HG02852 (cell line): ENCODE results near the gene PLCB2.

Experiments used
- ATAC-seq: cut with Tn5 transposase; IDR thresholded peaks from one replicate; pipeline ENCODE4 v1.9.1; 2021; ENCODE audit warnings: mild to moderate bottlenecking, moderate library complexity; ENCODE audit not compliant: unreplicated experiment

The PLCB2 gene

GRCh38 chr15:40253167-40253790, 54.5 kb downstream of the PLCB2 start:
- ATAC-seq: no peak

GRCh38 chr15:40252438-40253166, 55.1 kb downstream of the PLCB2 start:
- ATAC-seq: no peak

GRCh38 chr15:40252141-40252437, 55.6 kb downstream of the PLCB2 start:
- no peak for ATAC-seq

- ATAC-seq: no peak
These were observed 56.1 kb downstream of the PLCB2 start for GRCh38 chr15:40251486-40252140.

GRCh38 chr15:40250771-40251483, 56.8 kb downstream of the PLCB2 start:
- no peak for ATAC-seq

- no peak for ATAC-seq
These were observed 57.5 kb downstream of the PLCB2 start for GRCh38 chr15:40250304-40250656.

GRCh38 chr15:40249477-40250303, 58.0 kb downstream of the PLCB2 start:
- no peak for ATAC-seq

GRCh38 chr15:40248006-40248783, 59.5 kb downstream of the PLCB2 start:
- no peak for ATAC-seq

- ATAC-seq: no peak
These were observed 60.2 kb downstream of the PLCB2 start for GRCh38 chr15:40247406-40247971.

GRCh38 chr15:40246496-40247280, 61.0 kb downstream of the PLCB2 start:
- ATAC-seq: no peak

GRCh38 chr15:40245666-40246450, 61.9 kb downstream of the PLCB2 start:
- ATAC-seq: no peak

GRCh38 chr15:40244961-40245523, 62.7 kb downstream of the PLCB2 start:
- ATAC-seq: no peak

GRCh38 chr15:40243126-40243810, 64.5 kb downstream of the PLCB2 start:
- no peak for ATAC-seq

GRCh38 chr15:40242601-40243000, 65.1 kb downstream of the PLCB2 start:
- ATAC-seq: no peak

GRCh38 chr15:40242213-40242599, 65.5 kb downstream of the PLCB2 start:
- ATAC-seq: no peak

- no peak for ATAC-seq
These were observed 66.2 kb downstream of the PLCB2 start for GRCh38 chr15:40241269-40242212.
